ENCODE measurements around the gene CMTM4.

CMTM4 gene

GRCh38 chr16:66676599-66676998, 19.9 kb downstream of the CMTM4 start:
- Histone ChIP-seq H3F3A (ENCODE audit: insufficient read depth) (no peaks in the 10 kb centered on the region), H3K9ac (ENCODE audit: low read length) (no peak overlapping the region), H2AFZ (ENCODE audit: low read depth, low read length, severe bottlenecking) (no peak overlapping the region), H3K36me3 (ENCODE audit: low read length) (no peaks in the 10 kb centered on the region), H3K4me3 (ENCODE audit: insufficient read depth, low read length, poor library complexity, severe bottlenecking) (no peak overlapping the region), H3K27me3 (ENCODE audit: low read length) (no peaks in the 10 kb centered on the region), H3K4me2 (ENCODE audit: low read depth, low read length, poor library complexity, severe bottlenecking) (no peak overlapping the region), H3K9me3 (ENCODE audit: insufficient read depth, low read length) (no peaks in the 10 kb centered on the region), H3K27ac (ENCODE audit: low read depth, low read length) (no peak overlapping the region), H4K20me1 (ENCODE audit: low read depth, low read length) (no peaks in the 10 kb centered on the region), H3K9me2 (replicated peaks; ENCODE audit: insufficient read depth, low read length) (no peaks in the 10 kb centered on the region), H3K79me2 (ENCODE audit: insufficient read depth, low read length) (no peaks in the 10 kb centered on the region)
- TF ChIP-seq EZH2phosphoT487 (conservative IDR thresholded peaks at IDR 0.05; ENCODE audit: low read length) (no peak), CTCF (IDR thresholded peaks at IDR 0.05; ENCODE audit: insufficient read depth, low read length, poor library complexity, severe bottlenecking) (no peak)

- Histone ChIP-seq H3F3A (ENCODE audit: insufficient read depth) (no peaks in the 10 kb centered on the region), H3K9me2 (replicated peaks; ENCODE audit: insufficient read depth, low read length) (no peaks in the 10 kb centered on the region), H3K4me2 (ENCODE audit: low read depth, low read length, poor library complexity, severe bottlenecking) (no peak overlapping the region), H3K27me3 (ENCODE audit: low read length) (no peaks in the 10 kb centered on the region), H4K20me1 (ENCODE audit: low read depth, low read length) (no peaks in the 10 kb centered on the region), H3K27ac (ENCODE audit: low read depth, low read length) (no peak overlapping the region), H3K9me3 (ENCODE audit: insufficient read depth, low read length) (no peaks in the 10 kb centered on the region), H2AFZ (ENCODE audit: low read depth, low read length, severe bottlenecking) (no peak overlapping the region), H3K4me3 (ENCODE audit: insufficient read depth, low read length, poor library complexity, severe bottlenecking) (no peak overlapping the region), H3K79me2 (ENCODE audit: insufficient read depth, low read length) (no peaks in the 10 kb centered on the region), H3K36me3 (ENCODE audit: low read length) (no peaks in the 10 kb centered on the region), H3K9ac (ENCODE audit: low read length) (no peak overlapping the region)
- TF ChIP-seq CTCF (IDR thresholded peaks at IDR 0.05; ENCODE audit: insufficient read depth, low read length, poor library complexity, severe bottlenecking) (no peak), EZH2phosphoT487 (conservative IDR thresholded peaks at IDR 0.05; ENCODE audit: low read length) (no peak)
These were observed 22.9 kb downstream of the CMTM4 start for GRCh38 chr16:66673691-66674090.

GRCh38 chr16:66670691-66671388, 25.7 kb downstream of the CMTM4 start:
- Histone ChIP-seq H2AFZ (ENCODE audit: low read depth, low read length, severe bottlenecking) (no peak overlapping the region), H4K20me1 (ENCODE audit: low read depth, low read length) (no peaks in the 10 kb centered on the region), H3F3A (ENCODE audit: insufficient read depth) (no peaks in the 10 kb centered on the region), H3K27me3 (ENCODE audit: low read length) (no peaks in the 10 kb centered on the region), H3K27ac (ENCODE audit: low read depth, low read length) (no peak overlapping the region), H3K9me2 (replicated peaks; ENCODE audit: insufficient read depth, low read length) (no peaks in the 10 kb centered on the region), H3K36me3 (ENCODE audit: low read length) (no peaks in the 10 kb centered on the region), H3K4me2 (ENCODE audit: low read depth, low read length, poor library complexity, severe bottlenecking) (no peak overlapping the region), H3K79me2 (ENCODE audit: insufficient read depth, low read length) (no peaks in the 10 kb centered on the region), H3K9me3 (ENCODE audit: insufficient read depth, low read length) (no peaks in the 10 kb centered on the region), H3K9ac (ENCODE audit: low read length) (no peak overlapping the region), H3K4me3 (ENCODE audit: insufficient read depth, low read length, poor library complexity, severe bottlenecking) (no peak overlapping the region)
- TF ChIP-seq CTCF (IDR thresholded peaks at IDR 0.05; ENCODE audit: insufficient read depth, low read length, poor library complexity, severe bottlenecking) (no peak), EZH2phosphoT487 (conservative IDR thresholded peaks at IDR 0.05; ENCODE audit: low read length) (no peak)

Data from SU-DHL-6 (cell line).